HG02642 (cell line): ENCODE results near the gene PLPP7.

Experiments used
- ATAC-seq: cut with Tn5 transposase; IDR thresholded peaks from one replicate; pipeline ENCODE4 v1.9.1; 2021; ENCODE audit warnings: mild to moderate bottlenecking; ENCODE audit not compliant: unreplicated experiment, poor library complexity

PLPP7 gene

DNA sequence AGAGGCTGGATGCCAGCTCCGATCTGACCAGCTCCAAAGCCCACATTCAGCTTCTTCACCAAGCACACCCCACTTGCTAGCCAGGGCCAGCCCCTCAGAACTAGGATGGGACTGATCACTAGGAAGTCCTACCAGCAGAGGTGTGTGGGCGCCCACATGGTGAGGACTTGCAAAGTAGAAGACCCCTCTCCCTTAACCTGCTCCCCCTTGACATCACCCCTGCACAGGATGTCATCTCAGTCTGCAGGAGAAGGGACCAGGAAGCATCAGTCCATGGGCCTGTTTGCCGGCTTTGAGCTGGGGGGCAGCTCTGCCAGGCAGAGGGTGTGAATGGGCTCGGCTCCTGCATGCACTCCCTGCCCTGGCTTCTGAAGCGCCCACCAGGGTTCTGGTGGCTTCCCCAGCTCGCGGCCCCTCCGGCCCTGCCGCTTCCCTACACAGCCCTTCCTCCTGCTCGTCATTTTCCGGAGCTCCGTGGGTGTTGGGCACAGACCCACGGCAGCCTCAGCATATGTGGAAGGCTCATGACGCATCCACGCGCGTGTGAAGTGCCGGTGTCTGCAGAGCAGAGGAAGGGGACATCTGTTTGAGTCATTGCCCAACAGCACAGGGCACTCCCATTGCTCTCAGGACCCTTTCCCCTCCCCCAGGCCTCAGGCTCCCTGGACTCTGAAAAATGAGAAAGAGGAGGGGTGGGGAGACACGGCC, 9.5 kb upstream of the PLPP7 start:
- no peak for ATAC-seq

DNA sequence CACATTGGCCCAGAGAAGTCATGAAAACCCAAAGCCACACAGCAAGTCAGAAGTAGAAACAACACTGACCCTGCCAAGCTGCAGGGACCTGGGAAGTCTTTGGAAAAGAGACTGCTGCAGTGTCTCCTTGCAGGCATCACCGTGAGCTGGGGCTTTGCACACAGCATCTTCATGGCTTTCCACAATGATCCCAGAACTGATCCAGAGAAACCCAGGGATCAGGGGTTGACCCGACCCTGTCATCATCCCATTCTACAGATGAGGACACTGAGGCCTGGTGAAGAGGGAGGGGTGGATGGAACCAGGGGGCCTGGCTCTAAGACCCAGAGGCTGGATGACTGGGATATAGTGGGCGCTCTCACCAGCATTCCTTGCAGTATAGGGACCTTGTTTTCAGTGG, 8.9 kb upstream of the PLPP7 start:
- ATAC-seq: no peak

DNA sequence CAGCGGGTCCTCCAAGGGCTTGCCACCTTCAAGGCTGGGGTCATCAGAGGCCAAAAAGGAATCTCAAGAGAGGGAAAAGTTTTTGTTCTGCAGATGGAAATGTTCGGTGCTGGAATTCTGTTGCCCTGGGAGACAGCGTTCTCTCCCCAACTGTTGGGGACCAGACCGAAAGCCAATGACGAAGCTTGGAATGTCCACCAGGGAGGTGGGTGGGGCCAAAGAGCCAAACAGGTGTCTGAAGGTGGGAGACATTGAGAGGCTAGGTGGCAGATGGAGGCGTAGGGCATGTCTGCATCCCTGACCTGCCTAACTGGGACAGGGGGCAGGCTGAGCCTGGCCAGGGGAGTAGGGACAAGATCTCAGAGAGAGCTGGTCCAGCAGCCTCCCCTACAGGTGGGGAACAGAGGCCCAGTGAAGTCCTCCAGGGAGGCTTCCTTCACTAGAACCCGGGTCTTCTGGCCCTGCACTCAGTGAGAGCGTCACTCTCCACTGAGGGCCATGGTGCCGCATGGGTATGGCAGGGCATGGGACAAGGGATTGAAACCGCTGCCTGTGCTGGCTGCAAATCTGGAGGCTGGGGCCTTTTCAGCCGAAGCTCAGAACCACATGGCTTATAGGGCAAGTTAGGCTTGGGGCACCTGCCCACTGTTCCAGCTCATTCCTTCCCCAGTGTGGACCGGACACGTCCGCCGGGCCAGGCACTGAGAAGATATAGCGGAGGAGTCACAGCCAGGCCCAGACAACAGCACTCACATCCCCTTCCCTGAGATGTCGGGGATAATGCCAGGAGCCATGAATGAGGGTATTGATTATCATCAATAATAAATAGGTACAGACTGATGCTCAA, 8.2 kb upstream of the PLPP7 start:
- ATAC-seq: no peak

DNA sequence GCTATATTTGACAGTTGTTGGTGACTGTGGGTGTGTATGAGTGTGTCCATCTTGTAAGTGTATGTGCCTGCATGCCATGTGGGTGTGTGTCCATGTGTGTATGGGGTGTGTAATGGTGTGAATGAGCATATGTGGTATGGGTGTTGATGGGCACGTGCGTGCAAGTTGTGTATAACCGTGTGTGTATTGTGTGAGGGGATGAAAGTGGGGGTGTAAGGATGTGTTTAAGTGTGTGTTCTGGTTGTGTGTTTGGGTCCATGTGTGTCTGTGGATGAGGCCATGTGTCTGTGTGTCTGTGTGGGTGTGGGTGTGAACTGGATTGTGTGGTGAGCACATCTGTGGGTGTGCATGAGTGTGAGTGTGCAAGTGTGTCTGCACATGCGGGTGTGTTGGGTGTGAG, 7.3 kb upstream of the PLPP7 start:
- no peak for ATAC-seq

DNA sequence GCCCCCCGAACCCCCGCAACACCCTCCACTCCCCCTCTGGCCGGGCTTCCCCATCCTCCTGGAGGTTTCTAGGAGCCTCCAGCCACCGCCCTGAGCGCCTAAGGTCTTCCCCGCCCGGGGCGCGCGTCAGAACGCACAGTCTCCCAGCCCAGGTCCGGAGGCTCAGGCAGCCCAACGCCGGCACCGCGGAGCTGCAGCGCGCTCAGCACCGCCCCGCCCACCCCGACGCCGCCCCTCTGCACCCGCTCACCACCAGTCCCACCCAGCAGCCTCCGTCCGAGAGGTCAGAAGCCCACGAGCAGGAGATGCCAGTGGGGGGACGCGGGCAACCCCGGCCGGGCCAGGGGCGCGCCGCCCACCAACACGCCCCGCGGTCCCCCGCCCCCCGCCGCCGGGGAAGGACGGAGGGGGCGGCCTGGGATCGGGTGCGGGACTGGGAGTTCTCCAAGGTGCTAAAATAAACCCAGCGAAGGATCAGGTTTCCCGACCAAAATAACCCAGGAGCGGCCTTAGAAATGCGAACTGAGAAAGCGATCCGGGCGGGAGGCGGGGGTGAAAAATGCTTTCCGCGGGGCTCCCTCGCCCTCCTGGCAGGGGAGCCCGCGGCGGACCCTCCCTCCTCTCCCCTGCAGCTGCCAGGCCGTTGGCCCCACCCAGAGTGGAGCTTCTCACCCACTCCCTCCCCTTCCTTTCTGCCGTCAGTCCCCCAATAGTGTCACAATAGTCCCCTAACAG, 6.7 kb upstream of the PLPP7 start:
- no peak for ATAC-seq

DNA sequence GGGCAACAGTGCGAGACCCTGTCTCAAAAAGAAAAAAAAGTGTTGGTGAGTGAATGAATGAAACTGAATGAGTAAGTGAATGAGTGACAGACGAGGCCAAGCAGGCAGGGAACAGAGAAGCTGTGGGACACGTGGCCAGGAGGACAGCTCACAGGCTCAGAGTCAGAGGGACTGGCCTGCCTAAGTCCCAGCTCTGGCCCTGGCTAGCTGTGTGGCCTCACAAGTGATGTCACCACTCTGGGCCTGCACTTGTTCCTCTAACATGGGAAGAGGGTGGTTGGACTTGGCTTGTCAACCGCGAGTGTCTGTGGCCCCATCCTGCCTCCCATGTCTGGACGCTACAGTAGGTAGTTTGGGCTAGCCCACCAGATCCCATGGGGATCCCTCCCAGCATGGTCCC, 4.7 kb upstream of the PLPP7 start:
- no peak for ATAC-seq

DNA sequence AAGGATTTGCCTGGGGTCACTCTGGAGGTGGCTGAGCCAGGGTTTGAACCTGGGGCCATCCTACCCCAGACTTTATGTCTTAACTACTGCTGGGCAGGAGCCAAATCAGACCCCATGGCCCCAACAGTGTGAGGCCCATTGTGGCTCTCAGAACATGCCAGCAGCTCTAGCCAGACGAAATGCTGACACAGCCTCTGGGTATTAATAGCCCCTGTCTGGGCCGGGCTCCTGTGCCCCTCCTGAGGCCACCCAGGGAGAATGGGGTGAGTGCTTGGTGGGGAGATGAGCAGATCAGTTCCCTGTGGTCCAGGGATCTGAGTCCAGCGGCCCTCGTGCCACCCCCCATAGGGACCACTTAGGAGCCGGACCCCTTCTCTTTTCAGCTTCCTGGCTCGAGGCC, 2.2 kb upstream of the PLPP7 start:
- no peak for ATAC-seq

DNA sequence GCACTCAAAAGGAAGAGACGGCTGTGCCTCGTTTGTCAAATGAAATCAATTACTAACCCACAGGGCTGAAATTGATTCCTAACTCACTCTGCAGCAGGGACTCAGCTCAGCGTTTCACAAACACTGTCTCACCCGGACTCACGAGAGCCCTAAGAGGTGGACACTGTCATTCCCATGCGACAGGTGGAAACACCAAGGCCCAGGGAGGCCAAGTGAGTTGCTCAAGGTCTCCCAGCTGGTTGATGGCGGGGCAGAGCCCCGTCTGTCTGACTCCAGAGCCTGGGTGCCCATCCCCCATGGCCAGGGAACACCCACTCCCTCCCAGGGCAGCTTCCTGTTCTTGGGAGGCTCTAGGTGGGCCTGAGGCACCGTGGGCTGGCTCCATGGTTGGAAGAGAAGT, 1.3 kb upstream of the PLPP7 start:
- ATAC-seq: no peak

DNA sequence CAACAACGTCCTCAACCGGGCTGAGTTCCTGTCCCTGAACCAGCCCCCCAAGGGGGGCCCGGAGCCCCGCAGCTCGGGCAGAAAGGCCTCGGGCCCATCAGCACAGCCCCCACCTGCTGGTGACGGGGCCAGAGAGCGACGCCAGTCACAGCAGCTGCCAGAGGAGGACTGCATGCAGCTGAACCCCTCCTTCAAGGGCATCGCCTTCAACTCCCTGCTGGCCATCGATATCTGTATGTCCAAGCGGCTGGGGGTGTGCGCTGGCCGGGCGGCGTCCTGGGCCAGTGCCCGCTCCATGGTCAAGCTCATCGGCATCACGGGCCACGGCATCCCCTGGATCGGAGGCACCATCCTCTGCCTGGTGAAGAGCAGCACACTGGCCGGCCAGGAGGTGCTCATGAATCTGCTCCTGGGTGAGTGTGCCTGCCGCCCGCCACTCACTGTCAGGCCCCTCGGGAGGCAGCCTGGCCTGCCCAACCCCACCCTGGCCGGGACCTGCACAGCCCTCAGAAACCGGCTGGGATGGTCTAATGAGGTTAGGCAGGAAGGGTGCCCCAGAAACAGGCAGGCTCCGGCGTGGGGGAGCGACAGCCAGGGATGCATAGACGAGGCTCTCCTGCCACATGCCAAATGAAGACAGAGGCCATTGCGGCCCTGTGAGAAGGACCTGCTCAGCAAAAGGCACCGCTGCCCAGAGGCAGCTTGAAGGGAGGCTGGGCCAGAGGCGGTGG, 678 bp downstream of the PLPP7 start:
- no peak for ATAC-seq

DNA sequence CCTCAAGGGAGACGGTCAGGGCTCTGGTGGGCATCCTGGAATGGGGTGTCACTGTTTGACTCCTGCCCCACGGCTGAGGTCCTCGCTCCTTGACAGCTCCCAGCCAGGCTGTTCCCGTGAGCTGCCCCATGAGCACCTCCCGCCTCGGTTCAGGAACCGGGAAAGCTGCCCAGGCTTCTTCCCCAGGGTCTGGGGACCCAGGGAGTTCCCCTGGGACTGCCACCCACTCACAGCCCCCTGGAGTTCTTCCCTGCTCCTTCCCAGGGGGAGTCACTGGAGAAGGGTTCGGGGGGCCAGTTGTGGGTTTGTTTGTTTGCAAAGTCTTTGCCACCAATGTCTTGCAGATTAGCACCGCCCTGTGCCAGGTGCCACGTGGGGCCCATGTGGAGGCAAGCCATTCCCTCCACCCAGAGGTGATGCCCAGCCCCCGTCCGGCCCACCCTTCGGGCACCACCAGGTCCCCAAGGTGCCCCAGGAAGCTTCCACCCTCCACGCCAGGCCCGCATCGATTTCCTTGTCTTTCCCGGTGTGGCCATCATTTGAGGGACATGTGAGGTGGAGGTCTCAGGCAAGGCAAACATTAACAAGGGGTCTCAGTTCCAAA, 1.3 kb downstream of the PLPP7 start:
- ATAC-seq: no peak

DNA sequence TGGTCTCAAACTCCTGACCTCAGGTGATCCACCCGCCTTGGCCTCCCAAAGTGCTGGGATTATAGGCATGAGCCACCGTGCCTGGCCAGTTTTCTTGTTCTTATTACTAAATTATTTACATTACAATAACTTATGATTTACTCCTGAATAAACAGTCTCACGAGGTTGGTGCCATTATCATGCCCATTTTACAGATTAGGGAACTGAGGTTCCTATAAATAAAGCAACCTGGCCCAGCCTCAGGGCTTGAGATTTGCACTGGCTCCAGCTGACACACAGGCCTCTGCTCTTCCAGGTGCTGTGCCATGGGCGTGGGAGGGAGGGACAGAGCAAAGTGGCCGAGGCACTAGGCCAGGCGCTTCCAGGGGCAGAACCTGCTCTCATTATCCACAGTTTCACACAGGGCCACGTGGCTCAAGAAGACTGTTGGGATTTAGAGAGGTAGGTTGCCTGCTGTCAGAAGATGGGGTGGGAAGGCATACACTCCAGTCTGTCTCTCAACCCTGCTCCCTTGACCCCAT, 2.3 kb downstream of the PLPP7 start:
- no peak for ATAC-seq

DNA sequence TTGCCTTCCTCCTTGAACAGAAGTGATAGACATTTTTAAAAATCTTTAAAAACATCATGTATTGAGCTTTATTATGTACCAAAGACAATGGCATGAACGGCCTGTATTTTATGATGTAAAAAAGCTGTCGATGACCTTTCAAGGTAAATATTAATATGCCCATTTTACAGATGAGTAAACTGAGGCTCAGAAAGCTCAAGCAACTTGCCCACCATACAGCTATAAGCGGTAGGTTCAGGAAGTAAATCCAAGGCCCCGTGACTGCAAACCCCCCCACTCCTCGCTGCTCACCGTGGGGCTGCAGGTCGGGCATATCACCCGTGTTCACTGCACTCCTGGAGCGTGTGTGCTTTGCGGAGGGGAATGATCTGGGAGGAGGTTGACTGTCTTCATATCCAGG, 3.4 kb downstream of the PLPP7 start:
- ATAC-seq: no peak

DNA sequence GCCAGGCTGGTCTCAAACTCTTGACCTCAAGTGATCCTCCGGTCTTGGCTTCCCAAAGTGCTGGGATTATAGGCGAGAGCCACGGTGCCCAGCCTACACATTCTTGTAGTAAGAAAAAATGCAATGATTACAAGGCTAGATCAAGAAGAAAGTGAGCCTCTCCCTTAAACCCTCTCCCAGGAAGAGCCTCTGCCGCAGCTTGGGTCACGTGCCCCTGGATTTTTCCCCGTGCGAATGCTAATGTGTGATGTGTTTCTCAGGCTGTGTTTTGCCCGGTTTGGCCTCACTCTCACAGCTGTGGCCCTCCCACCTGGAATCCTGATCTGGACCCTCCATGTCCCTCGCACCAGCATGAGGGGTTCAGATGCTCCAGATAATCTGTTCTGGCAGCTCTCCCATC, 6.9 kb downstream of the PLPP7 start:
- ATAC-seq: no peak

DNA sequence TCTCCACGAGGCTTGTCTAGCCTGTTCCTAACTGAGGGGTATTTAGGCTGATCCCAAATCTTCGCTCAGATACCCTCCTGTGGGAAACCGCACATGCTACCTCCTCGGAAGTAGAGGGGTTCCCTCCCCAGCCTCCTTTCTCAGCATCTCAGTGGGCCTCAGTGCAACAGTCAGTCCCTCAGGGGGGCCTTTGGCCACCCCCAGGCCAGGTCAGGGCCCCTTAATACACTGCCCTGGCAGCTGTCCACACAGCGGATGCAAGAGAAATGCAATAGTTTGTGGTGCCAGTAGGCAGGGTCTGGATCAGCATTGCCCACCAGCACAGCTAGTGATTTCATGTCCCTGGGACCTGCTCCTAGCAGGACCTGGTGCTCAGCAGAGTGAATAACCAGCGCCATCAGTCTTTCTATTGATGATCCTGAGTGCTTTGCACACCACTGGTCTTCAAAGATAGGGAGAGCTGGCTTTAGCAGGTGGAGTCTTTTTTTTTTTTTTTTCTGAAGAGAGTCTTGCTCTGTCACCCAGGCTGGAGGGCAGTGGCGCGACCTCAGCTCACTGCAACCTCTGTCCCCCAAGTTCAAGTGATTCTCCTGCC, 7.5 kb downstream of the PLPP7 start:
- no peak for ATAC-seq

DNA sequence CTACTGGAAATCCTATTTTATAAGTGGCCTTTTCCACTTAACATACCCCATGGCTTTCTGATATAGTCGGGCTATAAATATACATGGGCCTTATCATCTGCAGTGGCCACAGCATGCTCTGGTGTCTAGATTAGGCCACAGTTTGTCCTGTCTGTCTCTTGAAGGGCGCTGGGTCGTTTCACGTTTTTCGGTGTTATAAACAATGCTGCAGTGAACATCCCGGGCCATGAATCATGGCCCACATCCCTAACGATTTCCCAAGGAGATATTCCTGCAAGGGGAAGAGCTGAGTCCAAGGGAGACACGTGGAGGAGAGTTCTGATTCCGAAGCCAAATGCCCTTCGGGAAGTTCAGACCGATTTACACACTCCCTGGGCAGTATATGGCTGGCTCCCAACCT, 8.4 kb downstream of the PLPP7 start:
- ATAC-seq: no peak

DNA sequence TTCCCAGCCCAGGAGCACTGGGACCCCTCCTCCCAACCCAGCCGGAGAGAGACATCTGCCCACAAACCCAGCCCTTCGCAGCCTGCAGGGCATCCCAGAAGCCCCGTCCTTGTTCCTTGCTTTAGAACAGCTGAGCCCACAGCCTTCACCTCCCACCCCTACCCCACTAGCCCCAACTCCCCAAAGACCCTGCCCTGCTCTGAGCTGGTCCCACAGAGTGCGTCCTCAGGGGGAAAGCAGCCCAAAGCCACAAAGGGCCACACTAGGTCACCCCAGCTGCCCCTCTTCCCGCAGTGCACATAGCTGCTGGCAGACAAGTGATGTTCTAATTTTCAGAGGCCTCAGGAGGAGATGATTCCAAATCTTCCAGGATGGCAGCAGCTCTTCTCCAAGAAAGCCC, 8.8 kb downstream of the PLPP7 start:
- ATAC-seq: no peak

DNA sequence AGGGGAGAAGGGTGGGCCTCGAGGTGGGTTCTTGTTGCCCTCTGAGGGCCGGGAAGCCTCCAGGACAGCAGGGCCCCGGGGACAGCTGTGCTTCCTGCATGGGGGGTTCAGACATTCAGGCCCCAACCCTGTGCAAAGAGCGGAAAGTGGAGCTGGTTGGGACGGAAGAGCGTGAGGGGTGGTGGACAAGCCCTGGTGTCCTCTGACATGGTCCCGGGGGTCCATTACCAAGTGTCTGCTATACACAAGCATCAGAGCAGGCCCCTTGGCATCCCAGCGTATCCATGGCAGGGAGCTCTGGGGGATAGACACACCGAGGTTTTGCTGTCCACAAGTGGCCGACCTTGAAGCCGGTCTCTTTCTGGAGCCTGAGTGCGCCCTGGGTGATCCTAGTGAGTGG, 9.3 kb downstream of the PLPP7 start:
- ATAC-seq: no peak

DNA sequence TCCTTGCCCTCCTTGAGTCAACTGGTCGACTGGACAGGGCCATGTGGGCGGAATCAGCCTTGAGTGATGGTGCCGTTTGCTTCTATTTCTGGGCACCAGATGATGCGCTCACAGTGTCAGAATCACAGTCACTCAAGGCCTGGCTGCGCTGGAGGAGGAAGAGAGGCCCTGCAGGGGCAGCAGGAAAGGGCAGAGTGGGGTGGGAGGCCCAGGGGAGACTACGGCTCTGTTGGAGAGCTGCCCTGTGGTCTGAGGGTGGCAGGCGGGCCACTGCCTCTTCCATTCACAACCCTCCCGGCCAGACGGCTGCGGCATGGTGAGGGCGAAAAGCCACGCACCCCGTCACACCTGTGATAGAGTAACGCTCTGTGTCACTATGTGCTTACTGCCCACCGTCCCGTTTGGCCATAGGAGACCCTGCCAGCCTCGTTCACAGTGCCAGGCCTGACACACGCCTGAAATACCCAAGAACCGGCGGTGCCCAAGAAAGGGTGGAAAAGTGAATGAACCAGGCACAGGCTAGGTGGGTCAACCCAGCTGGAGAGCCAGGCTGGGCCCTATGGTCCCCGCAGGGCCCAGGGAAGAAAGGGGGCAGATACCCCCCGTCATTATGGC, 9.9 kb downstream of the PLPP7 start:
- ATAC-seq: no peak

DNA sequence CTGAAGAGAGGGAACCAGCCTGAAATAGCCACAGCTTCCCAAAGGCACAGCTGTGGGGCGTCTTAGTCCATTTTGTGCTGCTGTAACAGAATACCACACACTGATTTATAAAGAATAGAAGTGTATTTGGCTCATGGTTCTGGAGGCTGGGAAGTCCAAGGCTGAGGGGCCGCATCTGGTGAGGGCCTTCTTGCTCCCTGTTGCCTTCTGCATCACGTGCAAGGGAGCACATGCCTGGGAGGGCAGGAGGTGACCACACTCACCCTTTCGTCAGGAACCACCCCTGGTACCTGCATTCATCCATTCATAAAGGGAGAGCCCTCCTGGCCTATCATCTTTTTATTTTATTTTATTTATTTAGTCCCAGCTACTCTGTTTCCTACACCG, 10.4 kb downstream of the PLPP7 start:
- ATAC-seq: no peak
